GM18498 (cell line): ENCODE data around the gene TIGD3.

ENCODE experiments used
- ATAC-seq: cut with Tn5 transposase; IDR thresholded peaks from one replicate; pipeline ENCODE4 v1.9.1; 2021; ENCODE audit warnings: mild to moderate bottlenecking, moderate library complexity; ENCODE audit not compliant: unreplicated experiment

Gene TIGD3

GRCh38 chr11:65354265-65355012 lies at the start of gene TIGD3:
Gene TIGD3, plus strand, starts transcription at chr11:65354751. Its CDS starts 1,058 bp downstream, at chr11:65355809.
- ATAC-seq = peak; percentile 89

GRCh38 chr11:65305501-65306268 lies 48.9 kb upstream of the TIGD3 start:
- ATAC-seq = no peak

GRCh38 chr11:65307298-65308229 lies 47.0 kb upstream of the TIGD3 start:
- no peak for ATAC-seq

- ATAC-seq = no peak
Measured at GRCh38 chr11:65308281-65308891, 46.2 kb upstream of the TIGD3 start.

- ATAC-seq = no peak
Measured at GRCh38 chr11:65309006-65309405, 45.5 kb upstream of the TIGD3 start.

GRCh38 chr11:65310215-65310614 lies 44.3 kb upstream of the TIGD3 start:
- ATAC-seq = no peak

- no peak for ATAC-seq
Measured at GRCh38 chr11:65310736-65311135, 43.8 kb upstream of the TIGD3 start.

- ATAC-seq = no peak
Measured at GRCh38 chr11:65311170-65311678, 43.3 kb upstream of the TIGD3 start.

GRCh38 chr11:65314501-65315203 lies 39.9 kb upstream of the TIGD3 start, which contains the start of gene CDC42EP2:
Gene CDC42EP2, plus strand, starts transcription at chr11:65314866. Its CDS starts 6,033 bp downstream, at chr11:65320899.
- peak; percentile 88 for ATAC-seq

GRCh38 chr11:65315204-65315865 lies 39.2 kb upstream of the TIGD3 start:
- ATAC-seq = no peak

- ATAC-seq = no peak
Measured at GRCh38 chr11:65315866-65316226, 38.7 kb upstream of the TIGD3 start.

GRCh38 chr11:65316227-65317024 lies 38.1 kb upstream of the TIGD3 start:
- ATAC-seq = no peak

GRCh38 chr11:65317025-65317786 lies 37.3 kb upstream of the TIGD3 start:
- ATAC-seq = no peak

GRCh38 chr11:65320386-65321075 lies 34.0 kb upstream of the TIGD3 start:
- ATAC-seq = no peak

GRCh38 chr11:65321076-65321475 lies 33.5 kb upstream of the TIGD3 start:
- no peak for ATAC-seq

GRCh38 chr11:65321828-65322485 lies 32.6 kb upstream of the TIGD3 start:
- no peak for ATAC-seq

- no peak for ATAC-seq
Measured at GRCh38 chr11:65323813-65324212, 30.7 kb upstream of the TIGD3 start.
